HL-60 (cell line): ENCODE data around the gene NAV2.

Experiments used
- GABPA ChIP-seq: IDR thresholded peaks from 2 replicates; pipeline ENCODE4 v1.6.1; 2012; ENCODE audit warnings: low read depth
- POLR2AphosphoS5 ChIP-seq: IDR thresholded peaks from 2 replicates; pipeline ENCODE4 v1.6.1; 2012; ENCODE audit warnings: low read depth
- SPI1 ChIP-seq: IDR thresholded peaks from 2 replicates; pipeline ENCODE4 v1.6.1; 2012; ENCODE audit warnings: low read depth, mild to moderate bottlenecking, borderline replicate concordance
- TF ChIP-seq, protein P1 (sequence below): IDR thresholded peaks from one replicate; pipeline ENCODE4 v1.5.1; 2011; ENCODE audit warnings: low read length, control low read depth, inconsistent platforms; ENCODE audit not compliant: insufficient read depth

DNA sequence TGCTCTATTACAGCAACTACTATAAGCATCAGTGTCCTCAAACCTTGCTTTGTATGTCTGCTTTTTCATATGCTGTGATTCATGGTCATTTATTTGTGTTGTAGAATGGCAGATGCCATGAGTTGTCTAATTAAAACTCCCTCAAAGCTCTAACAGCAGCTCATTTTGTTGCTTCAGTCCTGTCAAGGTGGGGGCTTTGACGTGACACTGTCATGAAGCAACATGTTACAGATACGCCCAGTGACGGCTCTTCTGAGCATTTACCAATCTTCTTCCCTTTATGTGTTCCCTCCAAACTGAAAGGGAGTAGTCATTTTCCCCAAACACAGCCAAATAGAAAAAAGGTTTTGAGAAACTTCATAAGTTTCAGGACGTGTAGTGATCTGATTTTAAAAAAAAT lies 340.9 kb downstream of the NAV2 start:
- TF ChIP-seq, protein P1, sequence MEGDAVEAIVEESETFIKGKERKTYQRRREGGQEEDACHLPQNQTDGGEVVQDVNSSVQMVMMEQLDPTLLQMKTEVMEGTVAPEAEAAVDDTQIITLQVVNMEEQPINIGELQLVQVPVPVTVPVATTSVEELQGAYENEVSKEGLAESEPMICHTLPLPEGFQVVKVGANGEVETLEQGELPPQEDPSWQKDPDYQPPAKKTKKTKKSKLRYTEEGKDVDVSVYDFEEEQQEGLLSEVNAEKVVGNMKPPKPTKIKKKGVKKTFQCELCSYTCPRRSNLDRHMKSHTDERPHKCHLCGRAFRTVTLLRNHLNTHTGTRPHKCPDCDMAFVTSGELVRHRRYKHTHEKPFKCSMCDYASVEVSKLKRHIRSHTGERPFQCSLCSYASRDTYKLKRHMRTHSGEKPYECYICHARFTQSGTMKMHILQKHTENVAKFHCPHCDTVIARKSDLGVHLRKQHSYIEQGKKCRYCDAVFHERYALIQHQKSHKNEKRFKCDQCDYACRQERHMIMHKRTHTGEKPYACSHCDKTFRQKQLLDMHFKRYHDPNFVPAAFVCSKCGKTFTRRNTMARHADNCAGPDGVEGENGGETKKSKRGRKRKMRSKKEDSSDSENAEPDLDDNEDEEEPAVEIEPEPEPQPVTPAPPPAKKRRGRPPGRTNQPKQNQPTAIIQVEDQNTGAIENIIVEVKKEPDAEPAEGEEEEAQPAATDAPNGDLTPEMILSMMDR: no peak
- no peak for TF ChIP-seq SPI1
- TF ChIP-seq GABPA: no peak
- TF ChIP-seq POLR2AphosphoS5: no peak
